Stromal cell of bone marrow (primary cell): ENCODE measurements around the gene ALX3.
A peak's percentile ranks its signal among the peaks of the same experiment; 100 is the strongest.

ENCODE experiments used
- DNase-seq: peaks from one replicate; pipeline ENCODE4 v3.0.0-alpha.2; 2012; ENCODE audit warnings: low read depth

Gene ALX3

GRCh38 chr1:110070671-110071242 is at the start of gene ALX3:
TSS of gene ALX3 (minus strand) at chr1:110070672. CDS start at chr1:110070612, 60 bp downstream.
- no peak for DNase-seq

- DNase-seq, result no peak
These were observed 49.4 kb upstream of the ALX3 start for GRCh38 chr1:110119843-110120242.

- peak; percentile 48 for DNase-seq
These were observed 48.3 kb upstream of the ALX3 start for GRCh38 chr1:110118636-110119396.

- no peak for DNase-seq
These were observed 44.3 kb upstream of the ALX3 start for GRCh38 chr1:110114784-110115183.

- DNase-seq, result no peak
These were observed 43.7 kb upstream of the ALX3 start for GRCh38 chr1:110114173-110114572.

- no peak for DNase-seq
These were observed 43.1 kb upstream of the ALX3 start for GRCh38 chr1:110113551-110113950.

GRCh38 chr1:110112656-110113055 is 42.2 kb upstream of the ALX3 start:
- no peak for DNase-seq

GRCh38 chr1:110112143-110112542 is 41.7 kb upstream of the ALX3 start, which contains the start of gene UBL4B:
TSS of gene UBL4B (plus strand) at chr1:110112443. CDS start at chr1:110112535, 92 bp downstream.
- DNase-seq, result no peak

GRCh38 chr1:110111081-110111480 is 40.6 kb upstream of the ALX3 start:
- no peak for DNase-seq

- DNase-seq, result no peak
These were observed 37.5 kb upstream of the ALX3 start for GRCh38 chr1:110107867-110108469.

- peak; percentile 33 for DNase-seq
These were observed 35.8 kb upstream of the ALX3 start for GRCh38 chr1:110106013-110106941.

GRCh38 chr1:110102081-110102480 is 31.6 kb upstream of the ALX3 start:
- DNase-seq, result no peak

GRCh38 chr1:110100335-110100734 is 29.9 kb upstream of the ALX3 start:
- DNase-seq, result no peak

GRCh38 chr1:110098222-110099026 is 28.0 kb upstream of the ALX3 start:
- DNase-seq, result no peak

GRCh38 chr1:110097507-110098221 is 27.2 kb upstream of the ALX3 start:
- no peak for DNase-seq

GRCh38 chr1:110094931-110095654 is 24.6 kb upstream of the ALX3 start:
- DNase-seq, result no peak

GRCh38 chr1:110092991-110093390 is 22.5 kb upstream of the ALX3 start:
- DNase-seq, result no peak

- DNase-seq, result no peak
These were observed 21.3 kb upstream of the ALX3 start for GRCh38 chr1:110091791-110092190.

GRCh38 chr1:110091381-110091780 is 20.9 kb upstream of the ALX3 start:
- no peak for DNase-seq
